H1 (cell line): ENCODE data around the gene ARHGAP23. TPM values are rescaled to one million over a fixed set of nuclear protein-coding genes. Genes with fewer than 3 reads are reported as not detected.

Experiments used
- CTCF ChIA-PET: fragments of 300-600 bp; sonication (Branson Sonifier 250); formaldehyde crosslinking; loops from one replicate; lab custom pipeline; 2021; ENCODE audit not compliant: partially characterized antibody; lab: Charles Lee
- POLR2A ChIA-PET: fragments of 300-600 bp; sonication (Branson Sonifier 250); formaldehyde crosslinking; loops from one replicate; lab custom pipeline; 2021; ENCODE audit warnings: inconsistent platforms; ENCODE audit not compliant: partially characterized antibody; lab: Charles Lee
- DNase-seq, 2 experiments: peaks; one replicate each; pipeline versions ENCODE4 v3.0.0 to v3.0.0-alpha.2; 2010 to 2022; ENCODE audit warnings: low spot score in 2 of 2, low read depth in 1 of 2, mixed read lengths in 1 of 2
- FAIRE-seq: peaks from 2 replicates; lab custom pipeline; 2011; peaks lifted over from hg19 to GRCh38; lab: Jason Lieb, UNC
- H2AFZ ChIP-seq: 2 replicates; pipeline ENCODE4 v1.8.1; 2012; ENCODE audit warnings: low read length, inconsistent platforms
- H2AK5ac ChIP-seq: 2 replicates; pipeline ENCODE4 v1.6.1; 2013; ENCODE audit warnings: low read depth, low read length
- H2BK120ac ChIP-seq: replicated peaks from 2 replicates; pipeline ENCODE3; 2013; ENCODE audit warnings: low read depth, low read length, inconsistent platforms
- H2BK12ac ChIP-seq: 2 replicates; pipeline ENCODE4 v1.6.1; 2013; ENCODE audit warnings: low read depth, low read length
- H2BK15ac ChIP-seq: 2 replicates; pipeline ENCODE4 v1.6.1; 2013; ENCODE audit warnings: low read length
- H2BK20ac ChIP-seq: 2 replicates; pipeline ENCODE4 v1.6.1; 2013; ENCODE audit warnings: low read length
- H2BK5ac ChIP-seq: 2 replicates; pipeline ENCODE4 v1.6.1; 2013; ENCODE audit warnings: low read depth, low read length
- H3K14ac ChIP-seq: 2 replicates; pipeline ENCODE4 v1.6.1; 2013; ENCODE audit warnings: inconsistent platforms; ENCODE audit not compliant: insufficient read length
- H3K18ac ChIP-seq: 2 replicates; pipeline ENCODE4 v1.6.1; 2013; ENCODE audit warnings: low read length; ENCODE audit errors: extremely low read depth
- H3K23ac ChIP-seq: 2 replicates; pipeline ENCODE4 v1.6.1; 2013; ENCODE audit warnings: inconsistent platforms; ENCODE audit not compliant: insufficient read length
- H3K23me2 ChIP-seq: 2 replicates; pipeline ENCODE4 v1.6.1; 2013; ENCODE audit warnings: low read depth, low read length
- H3K27ac ChIP-seq: 2 replicates; pipeline ENCODE4 v1.6.1; 2011; ENCODE audit warnings: low read depth, low read length, inconsistent platforms
- H3K27me3 ChIP-seq, 4 experiments: replicated peaks in 1 of 4; 1 replicate in 1 of 4; 2 replicates in 3 of 4; pipeline versions ENCODE4 v1.6.1 to v1.8.1; 2011 to 2013; ENCODE audit warnings: low read length in 3 of 4, mild to moderate bottlenecking in 3 of 4, inconsistent platforms in 2 of 4, mixed read lengths in 2 of 4, moderate library complexity in 1 of 4; ENCODE audit not compliant: control insufficient read depth in 3 of 4, insufficient read depth in 3 of 4; ENCODE audit errors: extremely low read depth in 1 of 4
- H3K36me3 ChIP-seq, 4 experiments: 2 replicates each; pipeline versions ENCODE4 v1.6.1 to v1.8.1; 2011 to 2013; ENCODE audit warnings: mild to moderate bottlenecking in 4 of 4, low read length in 3 of 4, moderate library complexity in 2 of 4, control low read depth in 1 of 4, inconsistent platforms in 1 of 4; ENCODE audit not compliant: insufficient read depth in 4 of 4, control insufficient read depth in 2 of 4
- H3K4ac ChIP-seq: replicated peaks from 2 replicates; pipeline ENCODE3; 2013; ENCODE audit warnings: low read length, low read depth, mixed read lengths, inconsistent platforms; ENCODE audit not compliant: insufficient read length
- H3K4me1 ChIP-seq, 4 experiments: replicated peaks in 1 of 4; 1 replicate in 1 of 4; 2 replicates in 3 of 4; pipeline versions ENCODE4 v1.6.1 to v1.8.1; 2011 to 2013; ENCODE audit warnings: low read length in 3 of 4, inconsistent platforms in 2 of 4, mixed read lengths in 1 of 4; ENCODE audit not compliant: insufficient read depth in 4 of 4, control insufficient read depth in 3 of 4
- H3K4me2 ChIP-seq, 2 experiments: 2 replicates each; pipeline versions ENCODE4 v1.6.1 to v1.8.1; 2011 to 2013; ENCODE audit warnings: low read depth in 2 of 2, low read length in 2 of 2, control low read depth in 1 of 2, inconsistent platforms in 1 of 2, mild to moderate bottlenecking in 1 of 2; ENCODE audit not compliant: insufficient read depth in 1 of 2
- H3K4me3 ChIP-seq, 4 experiments: fragments of 200-600, 300-600 bp in 1 of 4; sonication (generic), shearing (Covaris generic), sonication (Bioruptor Twin) in 1 of 4; 2 replicates each; pipeline versions ENCODE4 v1.5.1 to v1.8.1; 2011 to 2016; ENCODE audit warnings: low read length in 4 of 4, low read depth in 3 of 4, control low read depth in 2 of 4, inconsistent platforms in 2 of 4, mild to moderate bottlenecking in 2 of 4, mixed read lengths in 1 of 4, moderate library complexity in 1 of 4; ENCODE audit not compliant: insufficient read depth in 2 of 4; ENCODE audit errors: extremely low read depth in 1 of 4
- H3K56ac ChIP-seq: replicated peaks from 2 replicates; pipeline ENCODE3; 2013; ENCODE audit warnings: low read depth, mild to moderate bottlenecking, mixed read lengths, low read length, inconsistent platforms; ENCODE audit not compliant: insufficient read length
- H3K79me1 ChIP-seq: 2 replicates; pipeline ENCODE4 v1.6.1; 2013; ENCODE audit warnings: low read depth, low read length, control low read depth
- H3K79me2 ChIP-seq, 2 experiments: 2 replicates each; pipeline versions ENCODE4 v1.6.1 to v1.8.1; 2012 to 2013; ENCODE audit warnings: low read length in 2 of 2, mild to moderate bottlenecking in 2 of 2, inconsistent platforms in 1 of 2; ENCODE audit not compliant: insufficient read depth in 2 of 2, control insufficient read depth in 1 of 2
- H3K9ac ChIP-seq, 4 experiments: replicated peaks in 1 of 4; 1 replicate in 1 of 4; 2 replicates in 3 of 4; pipeline versions ENCODE4 v1.6.1 to v1.8.1; 2011 to 2013; ENCODE audit warnings: low read depth in 3 of 4, low read length in 3 of 4, control low read depth in 2 of 4, mild to moderate bottlenecking in 2 of 4, moderate library complexity in 2 of 4, inconsistent platforms in 1 of 4; ENCODE audit errors: extremely low read depth in 1 of 4
- H3K9me3 ChIP-seq, 2 experiments: 2 replicates each; pipeline versions ENCODE4 v1.6.1 to v1.8.1; 2012 to 2013; ENCODE audit warnings: mild to moderate bottlenecking in 2 of 2, moderate library complexity in 2 of 2, control low read depth in 1 of 2, inconsistent platforms in 1 of 2, low read depth in 1 of 2, low read length in 1 of 2, mixed read lengths in 1 of 2; ENCODE audit not compliant: insufficient read depth in 2 of 2
- H4K20me1 ChIP-seq, 2 experiments: replicated peaks in 1 of 2; 2 replicates each; pipeline versions ENCODE3 to v1.8.1; 2011 to 2013; ENCODE audit warnings: inconsistent platforms in 2 of 2, low read length in 2 of 2, mild to moderate bottlenecking in 1 of 2; ENCODE audit not compliant: insufficient read depth in 2 of 2, control insufficient read depth in 1 of 2
- H4K5ac ChIP-seq: 2 replicates; pipeline ENCODE4 v1.6.1; 2013; ENCODE audit warnings: low read length, low read depth, mixed read lengths, inconsistent platforms; ENCODE audit not compliant: insufficient read length
- H4K8ac ChIP-seq: 2 replicates; pipeline ENCODE4 v1.8.0; 2013; ENCODE audit warnings: mild to moderate bottlenecking, moderate library complexity, low read length, inconsistent platforms; ENCODE audit not compliant: insufficient read depth; ENCODE audit errors: extremely low read depth
- H4K91ac ChIP-seq: replicated peaks from 2 replicates; pipeline ENCODE3; 2013; ENCODE audit warnings: low read length, mixed read lengths, inconsistent platforms; ENCODE audit not compliant: insufficient read length
- CHD1 ChIP-seq: IDR thresholded peaks from 2 replicates; pipeline ENCODE4 v1.6.1; 2012; ENCODE audit warnings: low read depth, low read length, improper control_type of control experiment
- PHF8 ChIP-seq: fragments of 200-600 bp; sonication (generic); conservative IDR thresholded peaks from 2 replicates; pipeline ENCODE4 v1.7.1; 2012; ENCODE audit warnings: low read depth, mild to moderate bottlenecking, inconsistent platforms, low read length, moderate library complexity
- SAP30 ChIP-seq: fragments of 300-600 bp; sonication (generic); IDR thresholded peaks from 2 replicates; pipeline ENCODE4 v1.7.1; 2012; ENCODE audit warnings: low read length, moderate library complexity, mild to moderate bottlenecking, inconsistent platforms; ENCODE audit not compliant: insufficient read depth, insufficient replicate concordance
- SIN3A ChIP-seq, 2 experiments: IDR thresholded peaks in 1 of 2; conservative IDR thresholded peaks in 1 of 2; 2 replicates each; pipeline ENCODE4 v1.6.1; 2011 to 2012; ENCODE audit warnings: low read length in 2 of 2, improper control_type of control experiment in 1 of 2, low read depth in 1 of 2, mild to moderate bottlenecking in 1 of 2
- TEAD4 ChIP-seq: IDR thresholded peaks from 2 replicates; pipeline ENCODE4 v1.6.1; 2012; ENCODE audit warnings: low read depth, low read length, inconsistent platforms, mixed read lengths
- YY1 ChIP-seq: IDR thresholded peaks from 2 replicates; pipeline ENCODE4 v1.6.1; 2011; ENCODE audit warnings: low read depth, mild to moderate bottlenecking, low read length
- WGBS, 2 experiments: shearing (Covaris generic) in 1 of 2; methylation state at CpG; one replicate each; pipeline versions ENCODE4 v1.1.6 to v1.1.7; 2013 to 2015; ENCODE audit warnings: low lambda C conversion rate in 2 of 2, mixed read lengths in 2 of 2, inconsistent platforms in 1 of 2, low coverage in 1 of 2, missing lambda C conversion rate in 1 of 2; ENCODE audit not compliant: insufficient replicate concordance in 2 of 2, insufficient coverage in 1 of 2, insufficient read length in 1 of 2; ENCODE audit errors: extremely low coverage in 1 of 2, missing lambda C conversion rate in 1 of 2; 5-methylcytosine and 5-hydroxymethylcytosine counted together
- polyA plus RNA-seq, 7 experiments: library from polyadenylated mRNA; depleted of rRNA in 3 of 7; stranded (reverse) in 5 of 7; unstranded in 2 of 7; fragments of >200 nt in 5 of 7; fragments of 200-250 nt in 2 of 7; gene quantifications; 1 replicate in 5 of 7; 2 replicates in 1 of 7; 4 replicates in 1 of 7; pipeline versions ENCODE4 v1.2.1 to v1.2.3, GENCODE V29; 2011 to 2013; ENCODE audit warnings: missing spikeins in 2 of 7, mixed read lengths in 2 of 7
- total RNA-seq: library from RNA; stranded (reverse); fragmentation: NEBNext Ultra II Directional; extraction: Animal tissue kit (Norgen Biotek cat#: 25700); gene quantifications from 2 replicates; pipeline ENCODE4 v1.2.1, GENCODE V29; 2021
- TF ChIP-seq, protein P1 (sequence below): IDR thresholded peaks from 2 replicates; pipeline ENCODE4 v1.6.1; 2012; ENCODE audit warnings: low read length, inconsistent platforms
- TF ChIP-seq, protein P2 (sequence below): IDR thresholded peaks from 2 replicates; pipeline ENCODE4 v1.6.1; 2012; ENCODE audit warnings: inconsistent platforms

The ARHGAP23 gene
- total and polyA plus RNA-seq, 2 of the 8 experiments (the other 6 are each of a cell fraction or from before 2014, with no cell fraction given) = 16.3 to 107 TPM

- peak overlapping the region; percentile 71; the same call in 1 of the 2 replicates for H2BK5ac ChIP-seq
- H3K9ac ChIP-seq = no peak overlapping the region
- 90% methylated on average over 10 of the region's 10 CpGs; no CpG with 5 or more reads in 1 of the 2 experiments for WGBS, 2 experiments
- peaks cover 4 to 12% of the 10 kb centered on the region in 2 experiments for H4K20me1 ChIP-seq
- no peak overlapping the region for H2AFZ ChIP-seq
- no peak overlapping the region for H3K4me2 ChIP-seq
- H4K8ac ChIP-seq = no peak overlapping the region
- peaks cover 6% of the 10 kb centered on the region for H3K23me2 ChIP-seq
- 0 out of 2 replicates have a peak overlapping the region, but pooled peaks have one; percentile 8 for H2AK5ac ChIP-seq
- peaks cover 4 to 79% of the 10 kb centered on the region in 2 experiments; a peak in 3 of 4 replicates for H3K79me2 ChIP-seq
- no peak for FAIRE-seq
- ChIA-PET CTCF (interaction anchor here (0.8 to 24.5 kb wide), 10 partner anchors 8 to 82 kb away, joined by 3 to 400 read pairs (median 6); partner anchors contain the start of genes GPR179 and SOCS7), POLR2A (interaction anchor here (0.9 to 2.3 kb wide), 6 partner anchors 9 to 25 kb away, joined by 3 to 11 read pairs (median 4); no protein-coding TSS in a partner anchor)
- no peak overlapping the region for H3K56ac ChIP-seq
- H3K23ac ChIP-seq = no peak overlapping the region
- no peak overlapping the region for H4K91ac ChIP-seq
- no peak overlapping the region for H2BK20ac ChIP-seq
- no peak overlapping the region; the same call in 1 of the 2 replicates for H2BK12ac ChIP-seq
- H4K5ac ChIP-seq = no peak overlapping the region
- no peak overlapping the region for H3K27ac ChIP-seq
- no peaks in the 10 kb centered on the region; a peak in 1 of 8 replicates for H3K36me3 ChIP-seq
- peak overlapping the region; percentile 32; the same call in 1 of the 2 replicates for H3K18ac ChIP-seq
- no peaks in the 10 kb centered on the region for H3K9me3 ChIP-seq
- H3K4ac ChIP-seq = no peak overlapping the region
- no peaks in the 10 kb centered on the region for H3K27me3 ChIP-seq
- no peak overlapping the region for H2BK120ac ChIP-seq
- no peak overlapping the region for H2BK15ac ChIP-seq
- H3K14ac ChIP-seq = no peak overlapping the region
- no peak overlapping the region for H3K4me3 ChIP-seq
- no peak for DNase-seq
- H3K4me1 ChIP-seq = peaks cover 17 to 28% (median 20%) of the 10 kb centered on the region in 4 experiments
- peaks cover 16% of the 10 kb centered on the region for H3K79me1 ChIP-seq
- TF ChIP-seq YY1 = no peak
- TF ChIP-seq, protein P1, sequence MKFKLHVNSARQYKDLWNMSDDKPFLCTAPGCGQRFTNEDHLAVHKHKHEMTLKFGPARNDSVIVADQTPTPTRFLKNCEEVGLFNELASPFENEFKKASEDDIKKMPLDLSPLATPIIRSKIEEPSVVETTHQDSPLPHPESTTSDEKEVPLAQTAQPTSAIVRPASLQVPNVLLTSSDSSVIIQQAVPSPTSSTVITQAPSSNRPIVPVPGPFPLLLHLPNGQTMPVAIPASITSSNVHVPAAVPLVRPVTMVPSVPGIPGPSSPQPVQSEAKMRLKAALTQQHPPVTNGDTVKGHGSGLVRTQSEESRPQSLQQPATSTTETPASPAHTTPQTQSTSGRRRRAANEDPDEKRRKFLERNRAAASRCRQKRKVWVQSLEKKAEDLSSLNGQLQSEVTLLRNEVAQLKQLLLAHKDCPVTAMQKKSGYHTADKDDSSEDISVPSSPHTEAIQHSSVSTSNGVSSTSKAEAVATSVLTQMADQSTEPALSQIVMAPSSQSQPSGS = no peak
- no peak for TF ChIP-seq SAP30
- no peak for TF ChIP-seq CHD1
- TF ChIP-seq SIN3A (conservative IDR thresholded peaks at IDR 0.05 in 1 of 2, IDR thresholded peaks at IDR 0.05 in 1 of 2; ENCODE audit: low read depth in 1 of 2, low read length in 2 of 2) = no peak
- TF ChIP-seq, protein P2, sequence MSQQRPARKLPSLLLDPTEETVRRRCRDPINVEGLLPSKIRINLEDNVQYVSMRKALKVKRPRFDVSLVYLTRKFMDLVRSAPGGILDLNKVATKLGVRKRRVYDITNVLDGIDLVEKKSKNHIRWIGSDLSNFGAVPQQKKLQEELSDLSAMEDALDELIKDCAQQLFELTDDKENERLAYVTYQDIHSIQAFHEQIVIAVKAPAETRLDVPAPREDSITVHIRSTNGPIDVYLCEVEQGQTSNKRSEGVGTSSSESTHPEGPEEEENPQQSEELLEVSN = no peak
- no peak for TF ChIP-seq TEAD4
- no peak for TF ChIP-seq PHF8
Observed at GRCh38 chr17:38431346-38432145, 3.3 kb downstream of the ARHGAP23 start.
